ENCODE data around the gene CDK19. TPM values are rescaled to one million over a fixed set of nuclear protein-coding genes. Genes with fewer than 3 reads are reported as not detected.

Gene CDK19
- total and polyA plus RNA-seq, 2 of the 13 experiments (the other 11 are each of a cell fraction or from before 2014, with no cell fraction given) = 13.4 to 27.0 TPM

DNA sequence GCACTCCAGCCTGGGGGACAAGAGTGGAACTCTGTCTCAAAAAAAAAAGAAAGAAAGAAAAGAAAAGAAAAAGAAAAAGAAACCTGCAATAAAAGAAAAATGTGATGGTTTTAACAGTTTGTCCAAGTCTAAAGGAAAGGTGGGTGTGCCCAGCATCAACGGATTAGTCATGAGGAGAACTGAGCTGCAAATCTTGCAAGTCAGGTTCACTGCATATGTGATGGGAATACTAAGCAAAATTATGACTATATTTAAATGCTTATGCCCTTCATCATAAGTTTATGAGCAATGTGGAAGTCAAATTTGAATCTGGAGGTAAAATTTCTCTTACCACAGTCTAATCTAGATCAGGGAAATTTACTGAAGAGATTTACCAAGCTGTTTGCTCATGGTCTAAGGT is 13.1 kb upstream of the CDK19 start:
- no peak overlapping the region for H3K27ac ChIP-seq (ENCODE audit: extremely low read length, insufficient read depth, low read length)
- intact Hi-C loops (cut with micrococcal nuclease; ENCODE audit: unreplicated experiment) (no loop called here), in situ Hi-C loops (cut with HindIII; ENCODE audit: extremely low pct_ligation_motif_present, low pct_unique_long_range_greater_than_20kb) (no loop called here)
- no peaks in the 10 kb centered on the region for H3K9me3 ChIP-seq (ENCODE audit: low read length)
- H3K4me1 ChIP-seq (ENCODE audit: insufficient read depth, low read length) = peaks cover 14% of the 10 kb centered on the region
- peaks cover 3% of the 10 kb centered on the region for H3K79me2 ChIP-seq (ENCODE audit: insufficient read depth, low read length)
- DNase-seq (ENCODE audit: low spot score) = no peak
- no peaks in the 10 kb centered on the region for H4K20me1 ChIP-seq (ENCODE audit: insufficient read depth, low read length)
- BruUV-seq (replicated peaks) = no TSS peak
- no peaks in the 10 kb centered on the region for H3K36me3 ChIP-seq (replicated peaks in 1 of 2; ENCODE audit: control insufficient read depth in 1 of 2, insufficient read depth in 2 of 2, low read length in 2 of 2)
- ChIA-PET POLR2A (interaction anchor here (1.4 to 4.2 kb wide), 2 partner anchors 13 to 46 kb away, joined by 8 to 20 read pairs; partner anchors contain the start of genes AMD1 and CDK19), CTCF (ENCODE audit: low intra/inter-chr PET ratio, low total read pairs) (no interaction called here)
- H3K4me3 ChIP-seq (replicated peaks in 1 of 3; ENCODE audit: insufficient read depth in 1 of 3, low read depth in 2 of 3, low read length in 3 of 3) = no peak overlapping the region
- 22% methylated on average over 1 of the region's 1 CpG for WGBS (ENCODE audit: low lambda C conversion rate)
- no peak overlapping the region for H3K4me2 ChIP-seq (ENCODE audit: low read depth, low read length)
- no peak for ATAC-seq
- H3K27me3 ChIP-seq (ENCODE audit: control insufficient read depth in 1 of 2, insufficient read depth in 2 of 2, low read length in 2 of 2) = no peaks in the 10 kb centered on the region
- H3K9ac ChIP-seq (ENCODE audit: insufficient read depth, low read depth, low read length) = no peak overlapping the region
- no peak for FAIRE-seq
- H2AFZ ChIP-seq (ENCODE audit: low read length) = no peak overlapping the region
- TF ChIP-seq ZNF550 (CRISPR knock-in tag; IDR thresholded peaks at IDR 0.05; ENCODE audit: borderline replicate concordance) = no peak
- no peak for TF ChIP-seq ZNF256 (CRISPR knock-in tag; conservative IDR thresholded peaks at IDR 0.05)
- no peak for TF ChIP-seq HIVEP1 (CRISPR knock-in tag; IDR thresholded peaks at IDR 0.05)
- TF ChIP-seq CEBPB (IDR thresholded peaks at IDR 0.05; ENCODE audit: borderline replicate concordance, low read depth, low read length) = no peak
- no peak for TF ChIP-seq LCORL (IDR thresholded peaks at IDR 0.05)
- TF ChIP-seq LCORL (CRISPR knock-in tag; IDR thresholded peaks at IDR 0.05) = no peak
- TF ChIP-seq ZNF614 (CRISPR knock-in tag; IDR thresholded peaks at IDR 0.05; ENCODE audit: borderline replicate concordance) = no peak
- TF ChIP-seq NFATC3 (CRISPR knock-in tag; IDR thresholded peaks at IDR 0.05) = no peak
- TF ChIP-seq, protein P1, sequence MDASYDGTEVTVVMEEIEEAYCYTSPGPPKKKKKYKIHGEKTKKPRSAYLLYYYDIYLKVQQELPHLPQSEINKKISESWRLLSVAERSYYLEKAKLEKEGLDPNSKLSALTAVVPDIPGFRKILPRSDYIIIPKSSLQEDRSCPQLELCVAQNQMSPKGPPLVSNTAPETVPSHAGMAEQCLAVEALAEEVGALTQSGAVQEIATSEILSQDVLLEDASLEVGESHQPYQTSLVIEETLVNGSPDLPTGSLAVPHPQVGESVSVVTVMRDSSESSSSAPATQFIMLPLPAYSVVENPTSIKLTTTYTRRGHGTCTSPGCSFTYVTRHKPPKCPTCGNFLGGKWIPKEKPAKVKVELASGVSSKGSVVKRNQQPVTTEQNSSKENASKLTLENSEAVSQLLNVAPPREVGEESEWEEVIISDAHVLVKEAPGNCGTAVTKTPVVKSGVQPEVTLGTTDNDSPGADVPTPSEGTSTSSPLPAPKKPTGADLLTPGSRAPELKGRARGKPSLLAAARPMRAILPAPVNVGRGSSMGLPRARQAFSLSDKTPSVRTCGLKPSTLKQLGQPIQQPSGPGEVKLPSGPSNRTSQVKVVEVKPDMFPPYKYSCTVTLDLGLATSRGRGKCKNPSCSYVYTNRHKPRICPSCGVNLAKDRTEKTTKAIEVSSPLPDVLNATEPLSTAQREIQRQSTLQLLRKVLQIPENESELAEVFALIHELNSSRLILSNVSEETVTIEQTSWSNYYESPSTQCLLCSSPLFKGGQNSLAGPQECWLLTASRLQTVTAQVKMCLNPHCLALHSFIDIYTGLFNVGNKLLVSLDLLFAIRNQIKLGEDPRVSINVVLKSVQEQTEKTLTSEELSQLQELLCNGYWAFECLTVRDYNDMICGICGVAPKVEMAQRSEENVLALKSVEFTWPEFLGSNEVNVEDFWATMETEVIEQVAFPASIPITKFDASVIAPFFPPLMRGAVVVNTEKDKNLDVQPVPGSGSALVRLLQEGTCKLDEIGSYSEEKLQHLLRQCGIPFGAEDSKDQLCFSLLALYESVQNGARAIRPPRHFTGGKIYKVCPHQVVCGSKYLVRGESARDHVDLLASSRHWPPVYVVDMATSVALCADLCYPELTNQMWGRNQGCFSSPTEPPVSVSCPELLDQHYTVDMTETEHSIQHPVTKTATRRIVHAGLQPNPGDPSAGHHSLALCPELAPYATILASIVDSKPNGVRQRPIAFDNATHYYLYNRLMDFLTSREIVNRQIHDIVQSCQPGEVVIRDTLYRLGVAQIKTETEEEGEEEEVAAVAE (CRISPR knock-in tag; IDR thresholded peaks at IDR 0.05; ENCODE audit: borderline replicate concordance) = no peak
- TF ChIP-seq ATF1 (CRISPR knock-in tag; IDR thresholded peaks at IDR 0.05) = no peak
- TF ChIP-seq ZNF746 (CRISPR knock-in tag; IDR thresholded peaks at IDR 0.05) = no peak
- no peak for TF ChIP-seq KMT2A (CRISPR knock-in tag; IDR thresholded peaks at IDR 0.05)
- TF ChIP-seq ZIK1 (CRISPR knock-in tag; IDR thresholded peaks at IDR 0.05; ENCODE audit: borderline replicate concordance, low read depth) = no peak
- TF ChIP-seq BCL6 (CRISPR knock-in tag; IDR thresholded peaks at IDR 0.05) = no peak
- no peak for TF ChIP-seq BRD4 (CRISPR knock-in tag; IDR thresholded peaks at IDR 0.05)
- TF ChIP-seq, protein P2, sequence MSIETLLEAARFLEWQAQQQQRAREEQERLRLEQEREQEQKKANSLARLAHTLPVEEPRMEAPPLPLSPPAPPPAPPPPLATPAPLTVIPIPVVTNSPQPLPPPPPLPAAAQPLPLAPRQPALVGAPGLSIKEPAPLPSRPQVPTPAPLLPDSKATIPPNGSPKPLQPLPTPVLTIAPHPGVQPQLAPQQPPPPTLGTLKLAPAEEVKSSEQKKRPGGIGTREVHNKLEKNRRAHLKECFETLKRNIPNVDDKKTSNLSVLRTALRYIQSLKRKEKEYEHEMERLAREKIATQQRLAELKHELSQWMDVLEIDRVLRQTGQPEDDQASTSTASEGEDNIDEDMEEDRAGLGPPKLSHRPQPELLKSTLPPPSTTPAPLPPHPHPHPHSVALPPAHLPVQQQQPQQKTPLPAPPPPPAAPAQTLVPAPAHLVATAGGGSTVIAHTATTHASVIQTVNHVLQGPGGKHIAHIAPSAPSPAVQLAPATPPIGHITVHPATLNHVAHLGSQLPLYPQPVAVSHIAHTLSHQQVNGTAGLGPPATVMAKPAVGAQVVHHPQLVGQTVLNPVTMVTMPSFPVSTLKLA (IDR thresholded peaks at IDR 0.05) = no peak
- TF ChIP-seq, protein P3, sequence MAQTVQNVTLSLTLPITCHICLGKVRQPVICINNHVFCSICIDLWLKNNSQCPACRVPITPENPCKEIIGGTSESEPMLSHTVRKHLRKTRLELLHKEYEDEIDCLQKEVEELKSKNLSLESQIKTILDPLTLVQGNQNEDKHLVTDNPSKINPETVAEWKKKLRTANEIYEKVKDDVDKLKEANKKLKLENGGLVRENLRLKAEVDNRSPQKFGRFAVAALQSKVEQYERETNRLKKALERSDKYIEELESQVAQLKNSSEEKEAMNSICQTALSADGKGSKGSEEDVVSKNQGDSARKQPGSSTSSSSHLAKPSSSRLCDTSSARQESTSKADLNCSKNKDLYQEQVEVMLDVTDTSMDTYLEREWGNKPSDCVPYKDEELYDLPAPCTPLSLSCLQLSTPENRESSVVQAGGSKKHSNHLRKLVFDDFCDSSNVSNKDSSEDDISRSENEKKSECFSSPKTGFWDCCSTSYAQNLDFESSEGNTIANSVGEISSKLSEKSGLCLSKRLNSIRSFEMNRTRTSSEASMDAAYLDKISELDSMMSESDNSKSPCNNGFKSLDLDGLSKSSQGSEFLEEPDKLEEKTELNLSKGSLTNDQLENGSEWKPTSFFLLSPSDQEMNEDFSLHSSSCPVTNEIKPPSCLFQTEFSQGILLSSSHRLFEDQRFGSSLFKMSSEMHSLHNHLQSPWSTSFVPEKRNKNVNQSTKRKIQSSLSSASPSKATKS (CRISPR knock-in tag; IDR thresholded peaks at IDR 0.05) = no peak
- TF ChIP-seq, protein P4, sequence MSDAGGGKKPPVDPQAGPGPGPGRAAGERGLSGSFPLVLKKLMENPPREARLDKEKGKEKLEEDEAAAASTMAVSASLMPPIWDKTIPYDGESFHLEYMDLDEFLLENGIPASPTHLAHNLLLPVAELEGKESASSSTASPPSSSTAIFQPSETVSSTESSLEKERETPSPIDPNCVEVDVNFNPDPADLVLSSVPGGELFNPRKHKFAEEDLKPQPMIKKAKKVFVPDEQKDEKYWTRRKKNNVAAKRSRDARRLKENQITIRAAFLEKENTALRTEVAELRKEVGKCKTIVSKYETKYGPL (CRISPR knock-in tag; IDR thresholded peaks at IDR 0.05) = no peak

Data from HepG2 (cell line).